ENCODE measurements around the gene MYH15.

DNA sequence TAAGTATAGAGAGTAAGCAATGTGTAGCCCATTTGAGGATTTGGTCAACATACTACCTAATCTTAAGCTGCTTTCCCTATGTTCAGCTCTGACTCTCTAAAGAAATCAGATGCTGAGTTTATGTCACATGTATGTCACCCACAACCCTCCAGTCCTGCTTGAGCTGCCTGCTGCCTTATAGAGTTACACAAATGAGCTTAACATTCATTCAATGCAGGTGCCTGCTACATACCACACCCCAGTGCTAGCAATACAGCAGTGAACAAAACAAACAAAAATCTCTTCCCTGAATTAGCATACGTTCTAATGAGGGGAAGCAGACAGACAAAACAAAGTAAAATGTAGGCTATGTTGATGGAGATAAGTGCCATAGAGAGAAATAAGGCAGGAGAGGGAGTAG is 121.0 kb downstream of the MYH15 start:
- TF ChIP-seq POLR2A (IDR thresholded peaks at IDR 0.05; ENCODE audit: low read length) (no peak), GATA1 (IDR thresholded peaks at IDR 0.05; ENCODE audit: low read depth, low read length) (no peak)
